IMR-90 (cell line): ENCODE data around the gene CROCC2. TPM values are rescaled to one million over a fixed set of nuclear protein-coding genes. Genes with fewer than 3 reads are reported as not detected.

Experiments
- ATAC-seq: fragments of 200-7000 bp; cut with Tn5 transposase; 2 replicates; pipeline ENCODE4 v1.9.1; 2020; ENCODE audit warnings: low read depth, mild to moderate bottlenecking, moderate library complexity
- BruUV-seq: library from RNA; stranded (reverse); fragments of 400-500 nt; replicated peaks from 2 replicates; lab custom pipeline; 2021; lab: Mats Ljungman, UMichigan
- CTCF ChIA-PET: fragments of 300-600 bp; formaldehyde crosslinking; extraction: SDS; loops from one replicate; lab custom pipeline; 2021; ENCODE audit warnings: antibody characterized with exemption; lab: Yijun Ruan, JAX
- POLR2A ChIA-PET: fragments of 300-600 bp; sonication (Branson Sonifier 250); formaldehyde crosslinking; loops from one replicate; lab custom pipeline; 2022; ENCODE audit warnings: antibody characterized with exemption; ENCODE audit not compliant: unreplicated experiment; lab: Charles Lee
- DNase-seq: peaks from one replicate; pipeline ENCODE4 v3.0.0; 2013
- H2AFZ ChIP-seq: replicated peaks from 2 replicates; pipeline ENCODE3; 2013; ENCODE audit warnings: low read length, mild to moderate bottlenecking; ENCODE audit not compliant: poor library complexity
- H2AK5ac ChIP-seq: 2 replicates; pipeline ENCODE4 v1.6.1; 2013; ENCODE audit warnings: low read depth, low read length, inconsistent platforms
- H2AK9ac ChIP-seq: replicated peaks from 2 replicates; pipeline ENCODE3; 2013; ENCODE audit warnings: mild to moderate bottlenecking, low read depth, low read length, moderate library complexity; ENCODE audit not compliant: poor library complexity
- H2BK120ac ChIP-seq: 2 replicates; pipeline ENCODE4 v1.6.1; 2013; ENCODE audit warnings: low read depth, low read length, inconsistent platforms
- H2BK15ac ChIP-seq: 3 replicates; pipeline ENCODE4 v1.6.1; 2013; ENCODE audit warnings: low read depth, low read length, inconsistent platforms
- H2BK20ac ChIP-seq: 2 replicates; pipeline ENCODE4 v1.6.1; 2013; ENCODE audit warnings: low read depth, mild to moderate bottlenecking, inconsistent platforms, low read length, moderate library complexity
- H2BK5ac ChIP-seq: 2 replicates; pipeline ENCODE4 v1.6.1; 2013; ENCODE audit warnings: mild to moderate bottlenecking, low read depth, low read length, inconsistent platforms; ENCODE audit not compliant: poor library complexity, severe bottlenecking
- H3K14ac ChIP-seq: replicated peaks from 2 replicates; pipeline ENCODE4 v1.6.1; 2013; ENCODE audit warnings: low read depth, low read length, inconsistent platforms
- H3K18ac ChIP-seq: 2 replicates; pipeline ENCODE4 v1.6.1; 2013; ENCODE audit warnings: low read depth, low read length, control low read depth
- H3K23ac ChIP-seq: 2 replicates; pipeline ENCODE4 v1.6.1; 2013; ENCODE audit warnings: low read depth, low read length, inconsistent platforms
- H3K27ac ChIP-seq: 2 replicates; pipeline ENCODE4 v1.5.1; 2013; ENCODE audit warnings: mild to moderate bottlenecking, control low read depth, low read length; ENCODE audit not compliant: insufficient read depth
- H3K27me3 ChIP-seq: 2 replicates; pipeline ENCODE4 v1.6.1; 2013; ENCODE audit warnings: low read length; ENCODE audit not compliant: control insufficient read depth, insufficient read depth
- H3K36me3 ChIP-seq: 2 replicates; pipeline ENCODE4 v1.6.1; 2013; ENCODE audit warnings: low read length, mixed read lengths; ENCODE audit not compliant: control insufficient read depth, insufficient read depth
- H3K4ac ChIP-seq: 2 replicates; pipeline ENCODE4 v1.6.1; 2013; ENCODE audit warnings: low read depth, low read length, inconsistent platforms
- H3K4me1 ChIP-seq: 2 replicates; pipeline ENCODE4 v1.6.1; 2013; ENCODE audit warnings: low read length, mixed read lengths; ENCODE audit not compliant: control insufficient read depth, insufficient read depth
- H3K4me2 ChIP-seq: 2 replicates; pipeline ENCODE4 v1.6.1; 2013; ENCODE audit warnings: low read depth, mild to moderate bottlenecking, control low read depth, low read length, moderate library complexity
- H3K4me3 ChIP-seq: 2 replicates; pipeline ENCODE4 v1.5.1; 2013; ENCODE audit warnings: low read depth, mild to moderate bottlenecking, control low read depth, low read length, moderate library complexity; ENCODE audit not compliant: insufficient read depth
- H3K56ac ChIP-seq: 2 replicates; pipeline ENCODE4 v1.6.1; 2013; ENCODE audit warnings: low read length, inconsistent platforms; ENCODE audit not compliant: insufficient read depth; ENCODE audit errors: extremely low read depth
- H3K79me1 ChIP-seq, 2 experiments: 2 replicates each; pipeline ENCODE4 v1.6.1; 2013; ENCODE audit warnings: low read length in 2 of 2, inconsistent platforms in 1 of 2, low read depth in 1 of 2
- H3K9ac ChIP-seq: 2 replicates; pipeline ENCODE4 v1.6.1; 2013; ENCODE audit warnings: low read depth, low read length, control low read depth
- H3K9me1 ChIP-seq: 2 replicates; pipeline ENCODE4 v1.6.1; 2013; ENCODE audit warnings: low read length, inconsistent platforms; ENCODE audit not compliant: insufficient read depth
- H3K9me3 ChIP-seq: 2 replicates; pipeline ENCODE4 v1.6.1; 2013; ENCODE audit warnings: low read length; ENCODE audit not compliant: control insufficient read depth, insufficient read depth
- H4K20me1 ChIP-seq: 2 replicates; pipeline ENCODE4 v1.6.1; 2013; ENCODE audit warnings: low read length, inconsistent platforms; ENCODE audit not compliant: insufficient read depth
- H4K5ac ChIP-seq: 2 replicates; pipeline ENCODE4 v1.6.1; 2013; ENCODE audit warnings: mild to moderate bottlenecking, low read depth, low read length, control low read depth
- H4K8ac ChIP-seq, 2 experiments: 2 replicates each; pipeline ENCODE4 v1.6.1; 2013; ENCODE audit warnings: low read depth in 2 of 2, low read length in 2 of 2, control low read depth in 1 of 2, inconsistent platforms in 1 of 2
- H4K91ac ChIP-seq: 2 replicates; pipeline ENCODE4 v1.6.1; 2013; ENCODE audit warnings: low read depth, low read length, inconsistent platforms; ENCODE audit not compliant: insufficient read depth
- CEBPB ChIP-seq: IDR thresholded peaks from 2 replicates; pipeline ENCODE4 v1.6.1; 2012; ENCODE audit warnings: low read depth, low read length, improper control_type of control experiment
- CHD1 ChIP-seq: IDR thresholded peaks from 2 replicates; pipeline ENCODE4 v1.6.1; 2012; ENCODE audit warnings: low read depth, low read length, improper control_type of control experiment
- ELK1 ChIP-seq: fragments of 150-350 bp; IDR thresholded peaks from 2 replicates; pipeline ENCODE4 v1.6.1; 2016; ENCODE audit warnings: low read depth, mild to moderate bottlenecking, low read length, moderate library complexity, borderline replicate concordance
- FOS ChIP-seq: fragments of 150-350 bp; IDR thresholded peaks from 2 replicates; pipeline ENCODE4 v1.6.1; 2016; ENCODE audit warnings: low read depth, low read length
- MAFK ChIP-seq: IDR thresholded peaks from 2 replicates; pipeline ENCODE4 v1.6.1; 2012; ENCODE audit warnings: low read depth, low read length, improper control_type of control experiment
- MAZ ChIP-seq: IDR thresholded peaks from 2 replicates; pipeline ENCODE4 v1.6.1; 2012; ENCODE audit warnings: low read depth, mild to moderate bottlenecking, low read length, improper control_type of control experiment, moderate library complexity, borderline replicate concordance
- NFE2L2 ChIP-seq: fragments of 150-350 bp; IDR thresholded peaks from 2 replicates; pipeline ENCODE4 v1.6.1; 2016; ENCODE audit warnings: low read depth, mild to moderate bottlenecking, low read length
- POLR2A ChIP-seq: IDR thresholded peaks from 2 replicates; pipeline ENCODE4 v1.6.1; 2012; ENCODE audit warnings: mild to moderate bottlenecking, low read depth, low read length
- RAD21 ChIP-seq: IDR thresholded peaks from 2 replicates; pipeline ENCODE4 v1.6.1; 2012; ENCODE audit warnings: low read length, improper control_type of control experiment
- SMC3 ChIP-seq: fragments of 150-350 bp; IDR thresholded peaks from 2 replicates; pipeline ENCODE4 v1.6.1; 2016; ENCODE audit warnings: low read depth, mild to moderate bottlenecking, antibody characterized with exemption, low read length, moderate library complexity
- WGBS, 2 experiments: methylation state at CpG; one replicate each; pipeline versions ENCODE4 v1.1.5 to v1.1.7; 2013; ENCODE audit warnings: missing lambda C conversion rate in 2 of 2; ENCODE audit not compliant: insufficient read length in 1 of 2; ENCODE audit errors: extremely low coverage in 2 of 2; 5-methylcytosine and 5-hydroxymethylcytosine counted together
- dilution Hi-C: fragments of 300-500 bp; cut with HindIII; formaldehyde crosslinking; loops from one replicate; pipeline ENCODE4 v1.14.3; 2018; ENCODE audit warnings: low sequenced_read_pairs; ENCODE audit not compliant: unreplicated experiment
- in situ Hi-C: fragments of 300-500 bp; cut with MboI; formaldehyde crosslinking; loops from 3 replicates; pipeline ENCODE4 v1.14.3; 2019; ENCODE audit warnings: low sequenced_read_pairs, inconsistent platforms, mixed read lengths
- intact Hi-C: fragments of 100-400 bp; cut with micrococcal nuclease; formaldehyde crosslinking; loops from 2 replicates; pipeline ENCODE4 v1.10.0; 2022
- polyA plus RNA-seq, 3 experiments: library from polyadenylated mRNA; depleted of rRNA; stranded (reverse); fragments of >200 nt; gene quantifications; 2 replicates each; pipeline ENCODE4 v1.2.3, GENCODE V29; 2012; ENCODE audit warnings: low replicate concordance in 1 of 3
- total RNA-seq: library from RNA; depleted of rRNA; stranded (reverse); fragments of >200 nt; gene quantifications from 2 replicates; pipeline ENCODE4 v1.2.3, GENCODE V29; 2012

Gene CROCC2
- total and polyA plus RNA-seq, 2 of the 4 experiments (the other 2 are of a cell fraction) = not detected

GRCh38 chr2:240875228-240876034 is 30.7 kb upstream of the CROCC2 start:
- Histone ChIP-seq H2BK120ac (no peak overlapping the region), H3K9ac (no peak overlapping the region), H2AFZ (no peak overlapping the region), H4K8ac (no peak overlapping the region), H3K27me3 (peaks cover 21% of the 10 kb centered on the region; the same call in 1 of the 2 replicates), H3K23ac (no peak overlapping the region), H3K9me1 (no peaks in the 10 kb centered on the region), H3K79me1 (no peaks in the 10 kb centered on the region), H2AK5ac (no peak overlapping the region), H3K27ac (no peak overlapping the region), H3K4me3 (no peak overlapping the region), H3K56ac (no peak overlapping the region), H2BK20ac (no peak overlapping the region), H3K4me2 (no peak overlapping the region), H4K91ac (no peak overlapping the region), H4K5ac (no peak overlapping the region), H2BK15ac (no peak overlapping the region), H4K20me1 (no peaks in the 10 kb centered on the region), H3K9me3 (no peaks in the 10 kb centered on the region), H2AK9ac (no peak overlapping the region), H2BK5ac (no peak overlapping the region), H3K18ac (no peak overlapping the region), H3K14ac (no peak overlapping the region), H3K4ac (no peak overlapping the region), H3K36me3 (no peaks in the 10 kb centered on the region), H3K4me1 (no peaks in the 10 kb centered on the region)
- TF ChIP-seq ELK1 (no peak), FOS (no peak), RAD21 (no peak), NFE2L2 (no peak), CEBPB (no peak), CHD1 (no peak), MAZ (no peak), POLR2A (no peak), SMC3 (no peak), MAFK (no peak)
- BruUV-seq = no TSS peak
- ATAC-seq = no peak
- WGBS, 2 experiments = 93% methylated on average over 9 of the region's 22 CpGs; no CpG with 5 or more reads in 1 of the 2 experiments
- in situ Hi-C loops = no loop called here
- POLR2A ChIA-PET = no interaction called here
- DNase-seq = no peak
- CTCF ChIA-PET = no interaction called here
- dilution Hi-C loops = no loop called here
- intact Hi-C loops = no loop called here
